ENCODE results near the gene GNGT2. TPM values are rescaled to one million over a fixed set of nuclear protein-coding genes. Genes with fewer than 3 reads are reported as not detected.

GNGT2 gene
- total RNA-seq, 1 donor from 2014 or later: not detected

- Histone ChIP-seq H3K9ac (ENCODE audit: low read length) (no peak overlapping the region), H3K4me1 (ENCODE audit: insufficient read depth, low read length) (no peaks in the 10 kb centered on the region), H3K79me2 (ENCODE audit: insufficient read depth, low read length) (no peaks in the 10 kb centered on the region), H3K36me3 (ENCODE audit: insufficient read depth, low read length) (no peaks in the 10 kb centered on the region), H3K4me2 (ENCODE audit: low read length) (no peak overlapping the region), H3K27me3 (ENCODE audit: insufficient read depth, low read length) (no peaks in the 10 kb centered on the region), H3K9me3 (ENCODE audit: insufficient read depth, low read depth, low read length) (no peaks in the 10 kb centered on the region), H4K20me1 (ENCODE audit: insufficient read depth, low read length) (no peaks in the 10 kb centered on the region), H3K4me3 (ENCODE audit: insufficient read depth, low read depth, low read length) (no peak overlapping the region), H3K27ac (ENCODE audit: low read depth, low read length) (no peak overlapping the region), H2AFZ (ENCODE audit: low read depth, low read length) (peak overlapping the region; percentile 9)
- TF ChIP-seq EZH2 (IDR thresholded peaks at IDR 0.05; ENCODE audit: insufficient read depth, low read length) (no peak), CTCF (IDR thresholded peaks at IDR 0.05; ENCODE audit: insufficient read depth, low read depth, low read length) (no peak)
- no peaks in the 10 kb centered on the region for H3K4me1 Mint-ChIP-seq (ENCODE audit: low read depth, unreplicated experiment)
- no peak overlapping the region for H3K27ac Mint-ChIP-seq (ENCODE audit: unreplicated experiment)
- DNase-seq (ENCODE audit: low read depth) (no peak), FAIRE-seq (no peak)
- no peak overlapping the region for H3K4me3 Mint-ChIP-seq (ENCODE audit: unreplicated experiment)
- H3K9me3 Mint-ChIP-seq (ENCODE audit: unreplicated experiment): no peaks in the 10 kb centered on the region
- peaks cover 22% of the 10 kb centered on the region for H3K27me3 Mint-ChIP-seq (ENCODE audit: low read depth, unreplicated experiment)
- no peaks in the 10 kb centered on the region for H3K36me3 Mint-ChIP-seq (ENCODE audit: low read depth, unreplicated experiment)
These were observed 39.0 kb upstream of the GNGT2 start for GRCh38 chr17:49249292-49249794.

GRCh38 chr17:49247944-49248343 is 37.6 kb upstream of the GNGT2 start:
- TF ChIP-seq EZH2 (IDR thresholded peaks at IDR 0.05; ENCODE audit: insufficient read depth, low read length) (no peak), CTCF (IDR thresholded peaks at IDR 0.05; ENCODE audit: insufficient read depth, low read depth, low read length) (no peak)
- Histone ChIP-seq H3K27me3 (ENCODE audit: insufficient read depth, low read length) (no peaks in the 10 kb centered on the region), H4K20me1 (ENCODE audit: insufficient read depth, low read length) (no peaks in the 10 kb centered on the region), H3K36me3 (ENCODE audit: insufficient read depth, low read length) (no peaks in the 10 kb centered on the region), H3K4me3 (ENCODE audit: insufficient read depth, low read depth, low read length) (no peak overlapping the region), H2AFZ (ENCODE audit: low read depth, low read length) (no peak overlapping the region), H3K27ac (ENCODE audit: low read depth, low read length) (no peak overlapping the region), H3K9ac (ENCODE audit: low read length) (no peak overlapping the region), H3K4me1 (ENCODE audit: insufficient read depth, low read length) (no peaks in the 10 kb centered on the region), H3K4me2 (ENCODE audit: low read length) (no peak overlapping the region), H3K79me2 (ENCODE audit: insufficient read depth, low read length) (no peaks in the 10 kb centered on the region), H3K9me3 (ENCODE audit: insufficient read depth, low read depth, low read length) (no peaks in the 10 kb centered on the region)
- H3K9me3 Mint-ChIP-seq (ENCODE audit: unreplicated experiment): no peaks in the 10 kb centered on the region
- H3K27me3 Mint-ChIP-seq (ENCODE audit: low read depth, unreplicated experiment): peaks cover 22% of the 10 kb centered on the region
- H3K4me1 Mint-ChIP-seq (ENCODE audit: low read depth, unreplicated experiment): no peaks in the 10 kb centered on the region
- DNase-seq (ENCODE audit: low read depth) (no peak), FAIRE-seq (no peak)
- H3K36me3 Mint-ChIP-seq (ENCODE audit: low read depth, unreplicated experiment): no peaks in the 10 kb centered on the region
- no peak overlapping the region for H3K4me3 Mint-ChIP-seq (ENCODE audit: unreplicated experiment)
- no peak overlapping the region for H3K27ac Mint-ChIP-seq (ENCODE audit: unreplicated experiment)

- DNase-seq (ENCODE audit: low read depth) (no peak), FAIRE-seq (no peak)
- Mint-ChIP-seq H3K9me3 (ENCODE audit: unreplicated experiment) (no peaks in the 10 kb centered on the region), H3K4me3 (ENCODE audit: unreplicated experiment) (no peak overlapping the region), H3K27ac (ENCODE audit: unreplicated experiment) (no peak overlapping the region), H3K4me1 (ENCODE audit: low read depth, unreplicated experiment) (no peaks in the 10 kb centered on the region), H3K27me3 (ENCODE audit: low read depth, unreplicated experiment) (peaks cover 15% of the 10 kb centered on the region), H3K36me3 (ENCODE audit: low read depth, unreplicated experiment) (no peaks in the 10 kb centered on the region)
- no peak overlapping the region for H3K4me2 ChIP-seq (ENCODE audit: low read length)
- H3K27ac ChIP-seq (ENCODE audit: low read depth, low read length): no peak overlapping the region
- no peak overlapping the region for H3K9ac ChIP-seq (ENCODE audit: low read length)
- no peaks in the 10 kb centered on the region for H3K4me1 ChIP-seq (ENCODE audit: insufficient read depth, low read length)
- no peak overlapping the region for H2AFZ ChIP-seq (ENCODE audit: low read depth, low read length)
- no peaks in the 10 kb centered on the region for H4K20me1 ChIP-seq (ENCODE audit: insufficient read depth, low read length)
- H3K27me3 ChIP-seq (ENCODE audit: insufficient read depth, low read length): no peaks in the 10 kb centered on the region
- no peaks in the 10 kb centered on the region for H3K9me3 ChIP-seq (ENCODE audit: insufficient read depth, low read depth, low read length)
- no peak for TF ChIP-seq CTCF (IDR thresholded peaks at IDR 0.05; ENCODE audit: insufficient read depth, low read depth, low read length)
- no peak for TF ChIP-seq EZH2 (IDR thresholded peaks at IDR 0.05; ENCODE audit: insufficient read depth, low read length)
- no peaks in the 10 kb centered on the region for H3K79me2 ChIP-seq (ENCODE audit: insufficient read depth, low read length)
- H3K4me3 ChIP-seq (ENCODE audit: insufficient read depth, low read depth, low read length): no peak overlapping the region
- H3K36me3 ChIP-seq (ENCODE audit: insufficient read depth, low read length): no peaks in the 10 kb centered on the region
These were observed 34.5 kb upstream of the GNGT2 start for GRCh38 chr17:49244839-49245238.

Data from astrocyte (in vitro differentiated cells and primary cell).